Ishikawa (cell line): ENCODE data around the gene KRTAP10-7.

ENCODE experiments used
- CEBPB ChIP-seq: IDR thresholded peaks from 2 replicates; pipeline ENCODE4 v1.6.1; 2012
- CREB1 ChIP-seq: IDR thresholded peaks from 2 replicates; pipeline ENCODE4 v1.6.1; 2012; ENCODE audit warnings: low read depth
- EGR1 ChIP-seq: IDR thresholded peaks from 2 replicates; pipeline ENCODE4 v1.6.1; 2012
- EP300 ChIP-seq: IDR thresholded peaks from 2 replicates; pipeline ENCODE4 v1.6.1; 2012; ENCODE audit warnings: borderline replicate concordance
- FOXM1 ChIP-seq: IDR thresholded peaks from 2 replicates; pipeline ENCODE4 v1.6.1; 2012; ENCODE audit warnings: low read depth, borderline replicate concordance
- MAX ChIP-seq: IDR thresholded peaks from 2 replicates; pipeline ENCODE4 v1.6.1; 2012
- NFIC ChIP-seq: IDR thresholded peaks from 2 replicates; pipeline ENCODE4 v1.6.1; 2012
- RAD21 ChIP-seq: IDR thresholded peaks from 2 replicates; pipeline ENCODE4 v1.6.1; 2012; ENCODE audit warnings: low read depth
- TAF1 ChIP-seq: IDR thresholded peaks from 2 replicates; pipeline ENCODE4 v1.6.1; 2012; ENCODE audit warnings: low read depth, mild to moderate bottlenecking
- TCF12 ChIP-seq: IDR thresholded peaks from 2 replicates; pipeline ENCODE4 v1.6.1; 2012; ENCODE audit warnings: low read depth
- TEAD4 ChIP-seq: IDR thresholded peaks from 2 replicates; pipeline ENCODE4 v1.6.1; 2012
- YY1 ChIP-seq: IDR thresholded peaks from 2 replicates; pipeline ENCODE4 v1.6.1; 2012; ENCODE audit warnings: low read depth
- ZBTB7A ChIP-seq: IDR thresholded peaks from 2 replicates; pipeline ENCODE4 v1.6.1; 2012; ENCODE audit warnings: low read depth
- TF ChIP-seq, protein P1 (sequence below): IDR thresholded peaks from 2 replicates; pipeline ENCODE4 v1.6.1; 2012; ENCODE audit warnings: low read depth, mild to moderate bottlenecking
- TF ChIP-seq, protein P2 (sequence below): IDR thresholded peaks from 2 replicates; pipeline ENCODE4 v1.6.1; 2012

Gene KRTAP10-7

GRCh38 chr21:44575307-44576024 lies 24.9 kb upstream of the KRTAP10-7 start:
- TF ChIP-seq FOXM1 (no peak), EGR1 (no peak), ZBTB7A (no peak), TEAD4 (no peak), CREB1 (no peak), YY1 (no peak), NFIC (no peak), RAD21 (no peak), CEBPB (no peak), EP300 (no peak), TAF1 (no peak), MAX (no peak), TCF12 (no peak)
- TF ChIP-seq, protein P1, sequence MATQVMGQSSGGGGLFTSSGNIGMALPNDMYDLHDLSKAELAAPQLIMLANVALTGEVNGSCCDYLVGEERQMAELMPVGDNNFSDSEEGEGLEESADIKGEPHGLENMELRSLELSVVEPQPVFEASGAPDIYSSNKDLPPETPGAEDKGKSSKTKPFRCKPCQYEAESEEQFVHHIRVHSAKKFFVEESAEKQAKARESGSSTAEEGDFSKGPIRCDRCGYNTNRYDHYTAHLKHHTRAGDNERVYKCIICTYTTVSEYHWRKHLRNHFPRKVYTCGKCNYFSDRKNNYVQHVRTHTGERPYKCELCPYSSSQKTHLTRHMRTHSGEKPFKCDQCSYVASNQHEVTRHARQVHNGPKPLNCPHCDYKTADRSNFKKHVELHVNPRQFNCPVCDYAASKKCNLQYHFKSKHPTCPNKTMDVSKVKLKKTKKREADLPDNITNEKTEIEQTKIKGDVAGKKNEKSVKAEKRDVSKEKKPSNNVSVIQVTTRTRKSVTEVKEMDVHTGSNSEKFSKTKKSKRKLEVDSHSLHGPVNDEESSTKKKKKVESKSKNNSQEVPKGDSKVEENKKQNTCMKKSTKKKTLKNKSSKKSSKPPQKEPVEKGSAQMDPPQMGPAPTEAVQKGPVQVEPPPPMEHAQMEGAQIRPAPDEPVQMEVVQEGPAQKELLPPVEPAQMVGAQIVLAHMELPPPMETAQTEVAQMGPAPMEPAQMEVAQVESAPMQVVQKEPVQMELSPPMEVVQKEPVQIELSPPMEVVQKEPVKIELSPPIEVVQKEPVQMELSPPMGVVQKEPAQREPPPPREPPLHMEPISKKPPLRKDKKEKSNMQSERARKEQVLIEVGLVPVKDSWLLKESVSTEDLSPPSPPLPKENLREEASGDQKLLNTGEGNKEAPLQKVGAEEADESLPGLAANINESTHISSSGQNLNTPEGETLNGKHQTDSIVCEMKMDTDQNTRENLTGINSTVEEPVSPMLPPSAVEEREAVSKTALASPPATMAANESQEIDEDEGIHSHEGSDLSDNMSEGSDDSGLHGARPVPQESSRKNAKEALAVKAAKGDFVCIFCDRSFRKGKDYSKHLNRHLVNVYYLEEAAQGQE: no peak
- TF ChIP-seq, protein P2, sequence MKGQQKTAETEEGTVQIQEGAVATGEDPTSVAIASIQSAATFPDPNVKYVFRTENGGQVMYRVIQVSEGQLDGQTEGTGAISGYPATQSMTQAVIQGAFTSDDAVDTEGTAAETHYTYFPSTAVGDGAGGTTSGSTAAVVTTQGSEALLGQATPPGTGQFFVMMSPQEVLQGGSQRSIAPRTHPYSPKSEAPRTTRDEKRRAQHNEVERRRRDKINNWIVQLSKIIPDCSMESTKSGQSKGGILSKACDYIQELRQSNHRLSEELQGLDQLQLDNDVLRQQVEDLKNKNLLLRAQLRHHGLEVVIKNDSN: no peak

DNA sequence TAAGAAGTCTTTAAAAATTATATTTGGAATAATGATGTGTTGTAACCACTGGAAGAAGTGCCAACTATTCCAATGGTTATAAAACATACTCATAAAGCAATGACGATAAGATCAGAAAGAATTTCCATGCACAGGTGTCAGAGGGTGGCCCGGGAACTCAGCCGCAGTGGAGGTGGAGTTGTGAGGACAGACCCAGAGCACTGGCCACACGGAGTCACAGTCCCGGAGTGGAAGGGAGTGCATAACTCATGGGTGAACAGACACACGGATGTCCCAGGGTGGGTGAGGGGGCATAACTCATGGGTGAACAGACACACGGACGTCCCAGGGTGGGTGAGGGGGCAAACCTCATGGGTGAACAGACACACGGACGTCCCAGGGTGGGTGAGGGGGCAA lies 24.4 kb upstream of the KRTAP10-7 start:
- TF ChIP-seq EGR1: no peak
- no peak for TF ChIP-seq TCF12
- TF ChIP-seq, protein P1: no peak
- no peak for TF ChIP-seq RAD21

GRCh38 chr21:44578371-44579055 lies 21.9 kb upstream of the KRTAP10-7 start:
- TF ChIP-seq YY1 (no peak), MAX (no peak)

- TF ChIP-seq TEAD4: no peak
- no peak for TF ChIP-seq ZBTB7A
- TF ChIP-seq CREB1: no peak
- no peak for TF ChIP-seq EGR1
- TF ChIP-seq TAF1: no peak
- no peak for TF ChIP-seq RAD21
Observed at GRCh38 chr21:44579056-44579832, 21.2 kb upstream of the KRTAP10-7 start.

- no peak for TF ChIP-seq TCF12
- no peak for TF ChIP-seq TAF1
- TF ChIP-seq, protein P2: no peak
- TF ChIP-seq CEBPB: no peak
- TF ChIP-seq, protein P1: no peak
Observed at GRCh38 chr21:44579833-44580144, 20.6 kb upstream of the KRTAP10-7 start.
